ENCODE results near the gene PCNX1. TPM values are rescaled to one million over a fixed set of nuclear protein-coding genes. Genes with fewer than 3 reads are reported as not detected.

PCNX1 gene
- total and polyA plus RNA-seq, 2 donors (not counting 1 experiment from before 2014, with no cell fraction given): 17.0 to 84.5 TPM

DNA sequence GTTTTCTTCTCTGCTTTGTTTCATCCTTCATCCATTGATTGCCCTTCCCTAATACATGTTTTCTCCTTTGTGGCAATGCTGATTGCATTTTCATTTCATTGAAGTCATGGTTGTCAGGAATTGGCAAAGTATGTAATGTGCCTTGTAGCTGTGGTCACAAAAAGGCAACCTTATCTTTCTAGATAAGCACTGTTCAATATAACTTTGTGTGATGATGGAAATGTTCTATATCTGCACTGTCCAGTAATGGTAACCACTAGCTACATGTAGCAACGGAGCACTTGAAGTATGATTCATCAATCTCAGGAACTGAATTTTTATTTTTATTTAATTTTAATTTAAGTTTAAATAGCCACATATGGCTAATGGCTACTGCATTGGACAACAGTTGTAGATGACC lies 79.8 kb downstream of the PCNX1 start:
- Histone ChIP-seq H3K27me3 (replicated peaks in 1 of 4; ENCODE audit: control extremely low read depth in 1 of 4, control insufficient read depth in 3 of 4, insufficient read depth in 4 of 4, low read length in 3 of 4) (no peaks in the 10 kb centered on the region), H3K9me3 (ENCODE audit: control extremely low read depth in 1 of 3, control insufficient read depth in 2 of 3, insufficient read depth in 1 of 3, low read length in 2 of 3) (no peaks in the 10 kb centered on the region), H3K4me2 (replicated peaks; ENCODE audit: low read depth, low read length, poor library complexity, severe bottlenecking) (no peak overlapping the region), H3K4me3 (ENCODE audit: control extremely low read depth in 1 of 5, extremely low read depth in 1 of 5, insufficient read depth in 1 of 5, low read depth in 2 of 5, low read length in 4 of 5) (no peak overlapping the region), H2AFZ (ENCODE audit: insufficient read depth, low read depth, low read length, poor library complexity, severe bottlenecking) (no peak overlapping the region), H4K20me1 (ENCODE audit: control insufficient read depth, insufficient read depth, low read length, poor library complexity, severe bottlenecking) (no peaks in the 10 kb centered on the region), H3K79me2 (ENCODE audit: control insufficient read depth, insufficient read depth, low read length) (no peaks in the 10 kb centered on the region), H3K9ac (ENCODE audit: low read length) (no peak overlapping the region), H3K27ac (ENCODE audit: low read length in 2 of 2) (no peak overlapping the region), H3K36me3 (replicated peaks in 1 of 2; ENCODE audit: control extremely low read depth in 1 of 2, control insufficient read depth in 1 of 2, extremely low read depth in 1 of 2, insufficient read depth in 2 of 2, low read length in 1 of 2) (no peaks in the 10 kb centered on the region), H3K4me1 (ENCODE audit: control insufficient read depth in 2 of 2, insufficient read depth in 2 of 2, low read length in 2 of 2) (no peaks in the 10 kb centered on the region)
- ATAC-seq (ENCODE audit: low read depth) (no peak), DNase-seq (no peak)
- Mint-ChIP-seq H3K4me3 (no peak overlapping the region), H3K4me1 (peaks cover 3% of the 10 kb centered on the region), H3K9me3 (ENCODE audit: insufficient read depth) (no peaks in the 10 kb centered on the region), H3K27me3 (no peaks in the 10 kb centered on the region), H3K27ac (no peak overlapping the region)
- ChIA-PET POLR2A (no interaction called here), CTCF (no interaction called here)
- intact Hi-C loops (cut with micrococcal nuclease): no loop called here
- no CpG with 5 or more reads among the region's 1 CpG for WGBS (ENCODE audit: insufficient coverage)
- TF ChIP-seq, protein P1, sequence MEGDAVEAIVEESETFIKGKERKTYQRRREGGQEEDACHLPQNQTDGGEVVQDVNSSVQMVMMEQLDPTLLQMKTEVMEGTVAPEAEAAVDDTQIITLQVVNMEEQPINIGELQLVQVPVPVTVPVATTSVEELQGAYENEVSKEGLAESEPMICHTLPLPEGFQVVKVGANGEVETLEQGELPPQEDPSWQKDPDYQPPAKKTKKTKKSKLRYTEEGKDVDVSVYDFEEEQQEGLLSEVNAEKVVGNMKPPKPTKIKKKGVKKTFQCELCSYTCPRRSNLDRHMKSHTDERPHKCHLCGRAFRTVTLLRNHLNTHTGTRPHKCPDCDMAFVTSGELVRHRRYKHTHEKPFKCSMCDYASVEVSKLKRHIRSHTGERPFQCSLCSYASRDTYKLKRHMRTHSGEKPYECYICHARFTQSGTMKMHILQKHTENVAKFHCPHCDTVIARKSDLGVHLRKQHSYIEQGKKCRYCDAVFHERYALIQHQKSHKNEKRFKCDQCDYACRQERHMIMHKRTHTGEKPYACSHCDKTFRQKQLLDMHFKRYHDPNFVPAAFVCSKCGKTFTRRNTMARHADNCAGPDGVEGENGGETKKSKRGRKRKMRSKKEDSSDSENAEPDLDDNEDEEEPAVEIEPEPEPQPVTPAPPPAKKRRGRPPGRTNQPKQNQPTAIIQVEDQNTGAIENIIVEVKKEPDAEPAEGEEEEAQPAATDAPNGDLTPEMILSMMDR (IDR thresholded peaks at IDR 0.05): no peak
- no peak for TF ChIP-seq EZH2 (IDR thresholded peaks at IDR 0.05; ENCODE audit: borderline replicate concordance, insufficient read depth, low read depth, low read length, poor library complexity, severe bottlenecking)

GRCh38 chr14:70988452-70988851 lies 81.2 kb downstream of the PCNX1 start:
- no peak overlapping the region for H3K4me3 Mint-ChIP-seq
- no peak overlapping the region for H2AFZ ChIP-seq (ENCODE audit: insufficient read depth, low read depth, low read length, poor library complexity, severe bottlenecking)
- H3K27ac Mint-ChIP-seq: no peak overlapping the region
- no peak overlapping the region for H3K4me2 ChIP-seq (replicated peaks; ENCODE audit: low read depth, low read length, poor library complexity, severe bottlenecking)
- intact Hi-C loops (cut with micrococcal nuclease): no loop called here
- H3K4me1 Mint-ChIP-seq: peaks cover 2% of the 10 kb centered on the region
- POLR2A ChIA-PET: no interaction called here
- CTCF ChIA-PET: interaction anchor here (1.7 kb wide), 1 partner anchor 16 kb away, joined by 4 read pairs; no protein-coding TSS in a partner anchor
- no peaks in the 10 kb centered on the region for H3K79me2 ChIP-seq (ENCODE audit: control insufficient read depth, insufficient read depth, low read length)
- no peak overlapping the region for H3K4me3 ChIP-seq (ENCODE audit: control extremely low read depth in 1 of 5, extremely low read depth in 1 of 5, insufficient read depth in 1 of 5, low read depth in 2 of 5, low read length in 4 of 5)
- TF ChIP-seq EZH2 (IDR thresholded peaks at IDR 0.05; ENCODE audit: borderline replicate concordance, insufficient read depth, low read depth, low read length, poor library complexity, severe bottlenecking): no peak
- TF ChIP-seq, protein P1 (IDR thresholded peaks at IDR 0.05): no peak
- no peaks in the 10 kb centered on the region for H3K4me1 ChIP-seq (ENCODE audit: control insufficient read depth in 2 of 2, insufficient read depth in 2 of 2, low read length in 2 of 2)
- H3K9me3 Mint-ChIP-seq (ENCODE audit: insufficient read depth): no peaks in the 10 kb centered on the region
- no peaks in the 10 kb centered on the region for H3K9me3 ChIP-seq (ENCODE audit: control extremely low read depth in 1 of 3, control insufficient read depth in 2 of 3, insufficient read depth in 1 of 3, low read length in 2 of 3)
- no peak overlapping the region for H3K27ac ChIP-seq (ENCODE audit: low read length in 2 of 2)
- no peaks in the 10 kb centered on the region for H3K27me3 ChIP-seq (replicated peaks in 1 of 4; ENCODE audit: control extremely low read depth in 1 of 4, control insufficient read depth in 3 of 4, insufficient read depth in 4 of 4, low read length in 3 of 4)
- 76% methylated on average over 7 of the region's 10 CpGs for WGBS (ENCODE audit: insufficient coverage)
- H3K27me3 Mint-ChIP-seq: no peaks in the 10 kb centered on the region
- no peaks in the 10 kb centered on the region for H3K36me3 ChIP-seq (replicated peaks in 1 of 2; ENCODE audit: control extremely low read depth in 1 of 2, control insufficient read depth in 1 of 2, extremely low read depth in 1 of 2, insufficient read depth in 2 of 2, low read length in 1 of 2)
- ATAC-seq (ENCODE audit: low read depth) (no peak), DNase-seq (no peak)
- no peak overlapping the region for H3K9ac ChIP-seq (ENCODE audit: low read length)
- no peaks in the 10 kb centered on the region for H4K20me1 ChIP-seq (ENCODE audit: control insufficient read depth, insufficient read depth, low read length, poor library complexity, severe bottlenecking)
